ENCODE results near the gene BCAM.
"Not testable (repeated sequence)": the region's sequence is repeated elsewhere in the genome, so short reads cannot be mapped to it uniquely, and the experiment has no call there.

Gene BCAM

GRCh38 chr19:44808463-44809371 lies at the start of gene BCAM:
Gene BCAM, plus strand, starts transcription at chr19:44809103. Its CDS starts 22 bp downstream, at chr19:44809125.
- no peak for DNase-seq (ENCODE audit: low read depth)

GRCh38 chr19:44762038-44762437 lies 46.9 kb upstream of the BCAM start:
- no peak for DNase-seq (ENCODE audit: low read depth)

- no peak for DNase-seq (ENCODE audit: low read depth)
Observed at GRCh38 chr19:44765033-44765948, 43.6 kb upstream of the BCAM start.

GRCh38 chr19:44765949-44766335 lies 43.0 kb upstream of the BCAM start:
- no peak for DNase-seq (ENCODE audit: low read depth)

- DNase-seq (ENCODE audit: low read depth) = no peak
Observed at GRCh38 chr19:44767295-44768180, 41.4 kb upstream of the BCAM start.

GRCh38 chr19:44770550-44771257 lies 38.2 kb upstream of the BCAM start:
- peak; percentile 81 for DNase-seq (ENCODE audit: low read depth)

GRCh38 chr19:44772144-44772543 lies 36.8 kb upstream of the BCAM start:
- not testable (repeated sequence) for DNase-seq (ENCODE audit: low read depth)

- DNase-seq (ENCODE audit: low read depth) = no peak
Observed at GRCh38 chr19:44772959-44773358, 35.9 kb upstream of the BCAM start.

GRCh38 chr19:44775676-44776240 lies 33.1 kb upstream of the BCAM start:
- no peak for DNase-seq (ENCODE audit: low read depth)

GRCh38 chr19:44776402-44777096 lies 32.4 kb upstream of the BCAM start:
- DNase-seq (ENCODE audit: low read depth) = no peak

- DNase-seq (ENCODE audit: low read depth) = no peak
Observed at GRCh38 chr19:44777715-44778347, 31.1 kb upstream of the BCAM start, which contains the start of gene CBLC. Gene CBLC, plus strand, starts transcription at chr19:44777890. Its CDS starts 42 bp downstream, at chr19:44777932.

GRCh38 chr19:44779150-44779549 lies 29.8 kb upstream of the BCAM start:
- no peak for DNase-seq (ENCODE audit: low read depth)

GRCh38 chr19:44781694-44782093 lies 27.2 kb upstream of the BCAM start:
- not testable (repeated sequence) for DNase-seq (ENCODE audit: low read depth)

- DNase-seq (ENCODE audit: low read depth) = no peak
Observed at GRCh38 chr19:44782729-44783128, 26.2 kb upstream of the BCAM start.

GRCh38 chr19:44783545-44783944 lies 25.4 kb upstream of the BCAM start:
- no peak for DNase-seq (ENCODE audit: low read depth)

- no peak for DNase-seq (ENCODE audit: low read depth)
Observed at GRCh38 chr19:44785271-44785670, 23.6 kb upstream of the BCAM start.

GRCh38 chr19:44785993-44786392 lies 22.9 kb upstream of the BCAM start:
- no peak for DNase-seq (ENCODE audit: low read depth)

GRCh38 chr19:44788971-44789370 lies 19.9 kb upstream of the BCAM start:
- DNase-seq (ENCODE audit: low read depth) = no peak

GRCh38 chr19:44789943-44790483 lies 18.9 kb upstream of the BCAM start:
- DNase-seq (ENCODE audit: low read depth) = no peak
